ENCODE measurements around the gene CASD1.

DNA sequence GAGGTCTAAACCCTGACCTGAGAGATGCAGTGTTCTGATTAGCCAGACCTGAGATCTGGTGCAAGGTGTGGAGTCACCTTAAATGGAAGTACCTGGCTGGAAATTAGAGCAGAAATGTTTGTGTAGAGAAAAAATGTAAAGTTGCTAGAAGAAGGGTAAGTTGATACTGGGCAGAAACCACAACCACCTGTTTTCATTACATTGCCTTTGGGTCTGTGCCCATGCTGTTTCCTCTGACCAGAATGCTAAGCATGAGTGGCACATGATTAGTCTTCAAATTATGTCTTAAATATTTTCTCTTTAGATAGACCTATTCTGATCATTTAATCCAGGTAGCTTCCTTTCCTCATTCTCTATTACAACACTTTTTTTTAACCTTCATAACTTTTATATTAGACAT lies 69.0 kb downstream of the CASD1 start:
- no peak for TF ChIP-seq EZH2 (IDR thresholded peaks at IDR 0.05)
- TF ChIP-seq POLR2AphosphoS5 (IDR thresholded peaks at IDR 0.05; ENCODE audit: borderline replicate concordance, low read depth, low read length), result no peak
